HEK293T (cell line): ENCODE measurements around the gene ARHGAP27.

Experiments used
- ARNT ChIP-seq: fragments of 450-650 bp; IDR thresholded peaks from 2 replicates; pipeline ENCODE4 v1.6.1; 2017; ENCODE audit warnings: mild to moderate bottlenecking
- FOXA1 ChIP-seq: fragments of 450-650 bp; IDR thresholded peaks from 2 replicates; pipeline ENCODE4 v1.6.1; 2016; ENCODE audit warnings: mild to moderate bottlenecking
- FOXK2 ChIP-seq: fragments of 450-650 bp; IDR thresholded peaks from 2 replicates; pipeline ENCODE4 v1.6.1; 2016; ENCODE audit warnings: mild to moderate bottlenecking
- HDGF ChIP-seq: fragments of 450-650 bp; IDR thresholded peaks from 2 replicates; pipeline ENCODE4 v1.6.1; 2017; ENCODE audit warnings: antibody characterized with exemption, borderline replicate concordance
- SP1 ChIP-seq: fragments of 450-650 bp; IDR thresholded peaks from 2 replicates; pipeline ENCODE4 v1.6.1; 2017
- SUZ12 ChIP-seq: fragments of 450-650 bp; IDR thresholded peaks from 2 replicates; pipeline ENCODE4 v1.6.1; 2016; ENCODE audit warnings: mild to moderate bottlenecking
- TARDBP ChIP-seq: fragments of 450-650 bp; IDR thresholded peaks from 2 replicates; pipeline ENCODE4 v1.6.1; 2016

GRCh38 chr17:45380046-45380765 is 52.5 kb downstream of the ARHGAP27 start:
- TF ChIP-seq FOXA1: no peak
- no peak for TF ChIP-seq HDGF
- no peak for TF ChIP-seq FOXK2
- no peak for TF ChIP-seq SUZ12
- TF ChIP-seq TARDBP: no peak
- TF ChIP-seq SP1: no peak
- no peak for TF ChIP-seq ARNT
